ENCODE results near the gene CYP19A1. TPM values are rescaled to one million over a fixed set of nuclear protein-coding genes. Genes with fewer than 3 reads are reported as not detected.

Gene CYP19A1
- total and polyA plus RNA-seq, 2 of the 8 experiments (the other 6 are each of a cell fraction or from before 2014, with no cell fraction given): not detected

GRCh38 chr15:51322621-51323296 lies 15.6 kb downstream of the CYP19A1 start:
- Histone ChIP-seq H3K27ac (ENCODE audit: low read depth, low read length) (no peak overlapping the region), H2BK20ac (ENCODE audit: low read length) (no peak overlapping the region), H4K91ac (replicated peaks; ENCODE audit: insufficient read length, low read length) (no peak overlapping the region), H3K4me3 (ENCODE audit: extremely low read depth in 1 of 4, insufficient read depth in 2 of 4, low read depth in 3 of 4, low read length in 4 of 4) (no peak overlapping the region), H3K18ac (ENCODE audit: extremely low read depth, low read length) (no peak overlapping the region), H2BK120ac (replicated peaks; ENCODE audit: low read depth, low read length) (no peak overlapping the region), H3K79me2 (ENCODE audit: control insufficient read depth in 1 of 2, insufficient read depth in 2 of 2, low read length in 2 of 2) (no peaks in the 10 kb centered on the region), H3K79me1 (ENCODE audit: low read depth, low read length) (no peaks in the 10 kb centered on the region), H3K56ac (replicated peaks; ENCODE audit: insufficient read length, low read depth, low read length) (no peak overlapping the region), H2BK12ac (ENCODE audit: low read depth, low read length) (no peak overlapping the region), H2BK15ac (ENCODE audit: low read length) (no peak overlapping the region), H3K9me3 (ENCODE audit: insufficient read depth in 2 of 2, low read depth in 1 of 2, low read length in 1 of 2) (no peaks in the 10 kb centered on the region), H3K27me3 (replicated peaks in 1 of 4; ENCODE audit: control insufficient read depth in 3 of 4, extremely low read depth in 1 of 4, insufficient read depth in 3 of 4, low read length in 3 of 4) (no peaks in the 10 kb centered on the region), H4K20me1 (replicated peaks in 1 of 2; ENCODE audit: control insufficient read depth in 1 of 2, insufficient read depth in 2 of 2, low read length in 2 of 2) (no peaks in the 10 kb centered on the region), H3K4me2 (ENCODE audit: insufficient read depth in 1 of 2, low read depth in 2 of 2, low read length in 2 of 2) (no peak overlapping the region), H3K4me1 (replicated peaks in 1 of 4; ENCODE audit: control insufficient read depth in 3 of 4, insufficient read depth in 4 of 4, low read length in 3 of 4) (no peaks in the 10 kb centered on the region), H3K14ac (ENCODE audit: insufficient read length) (no peak overlapping the region), H3K36me3 (ENCODE audit: control insufficient read depth in 2 of 4, insufficient read depth in 4 of 4, low read length in 3 of 4) (no peaks in the 10 kb centered on the region), H3K9ac (replicated peaks in 1 of 4; ENCODE audit: extremely low read depth in 1 of 4, low read depth in 3 of 4, low read length in 3 of 4) (no peak overlapping the region), H3K4ac (replicated peaks; ENCODE audit: insufficient read length, low read depth, low read length) (no peak overlapping the region), H4K8ac (ENCODE audit: extremely low read depth, insufficient read depth, low read length) (no peak overlapping the region), H3K23me2 (ENCODE audit: low read depth, low read length) (no peaks in the 10 kb centered on the region), H4K5ac (ENCODE audit: insufficient read length, low read depth, low read length) (no peak overlapping the region), H3K23ac (ENCODE audit: insufficient read length) (no peak overlapping the region), H2AFZ (ENCODE audit: low read length) (no peak overlapping the region), H2AK5ac (ENCODE audit: low read depth, low read length) (no peak overlapping the region), H2BK5ac (ENCODE audit: low read depth, low read length) (no peak overlapping the region)
- ChIA-PET POLR2A (ENCODE audit: partially characterized antibody) (no interaction called here), CTCF (ENCODE audit: partially characterized antibody) (interaction anchor here (0.6 to 2.0 kb wide), 7 partner anchors 9 to 203 kb away, joined by 3 to 5 read pairs (median 4); no protein-coding TSS in a partner anchor)
- FAIRE-seq (no peak), DNase-seq (ENCODE audit: low read depth in 1 of 2, low spot score in 2 of 2) (no peak)
- TF ChIP-seq SP4 (IDR thresholded peaks at IDR 0.05; ENCODE audit: low read length): no peak
- TF ChIP-seq SUZ12 (IDR thresholded peaks at IDR 0.05; ENCODE audit: low read length): no peak
- TF ChIP-seq KDM5A (IDR thresholded peaks at IDR 0.05; ENCODE audit: low read length): no peak
- no peak for TF ChIP-seq SP1 (IDR thresholded peaks at IDR 0.05; ENCODE audit: low read depth, low read length)
- TF ChIP-seq BACH1 (IDR thresholded peaks at IDR 0.05; ENCODE audit: low read length): no peak
- no peak for TF ChIP-seq MAFK (IDR thresholded peaks at IDR 0.05; ENCODE audit: low read depth, low read length)
- no peak for TF ChIP-seq CHD1 (IDR thresholded peaks at IDR 0.05; ENCODE audit: low read depth, low read length)
- TF ChIP-seq CREB1 (IDR thresholded peaks at IDR 0.05): no peak
- TF ChIP-seq RBBP5 (IDR thresholded peaks at IDR 0.05; ENCODE audit: borderline replicate concordance, low read depth, low read length): no peak
- WGBS, 2 experiments (ENCODE audit: extremely low coverage in 1 of 2, insufficient coverage in 1 of 2, insufficient read length in 1 of 2, insufficient replicate concordance in 2 of 2, low coverage in 1 of 2, low lambda C conversion rate in 2 of 2, missing lambda C conversion rate in 1 of 2): 72% methylated on average over 1 of the region's 1 CpG; no CpG with 5 or more reads in 1 of the 2 experiments
